ENCODE data around the gene ADIRF.

- TF ChIP-seq ZKSCAN3 (CRISPR knock-in tag; IDR thresholded peaks at IDR 0.05) (no peak), ZNF75A (CRISPR knock-in tag; IDR thresholded peaks at IDR 0.05) (no peak), ZNF121 (CRISPR knock-in tag; conservative IDR thresholded peaks at IDR 0.05) (no peak), RCOR1 (IDR thresholded peaks at IDR 0.05; ENCODE audit: borderline replicate concordance in 1 of 2, low read depth in 2 of 2, low read length in 2 of 2) (no peak), BMI1 (IDR thresholded peaks at IDR 0.05; ENCODE audit: low read length) (no peak), ESRRB (CRISPR knock-in tag; IDR thresholded peaks at IDR 0.05; ENCODE audit: borderline replicate concordance) (no peak), POLR2A (conservative IDR thresholded peaks at IDR 0.05) (no peak), NRF1 (conservative IDR thresholded peaks at IDR 0.05 in 1 of 2, IDR thresholded peaks at IDR 0.05 in 1 of 2) (no peak), NBN (IDR thresholded peaks at IDR 0.05; ENCODE audit: low read depth) (no peak), ZFP36 (IDR thresholded peaks at IDR 0.05; ENCODE audit: low read depth, low read length, partially characterized antibody) (no peak), SRSF7 (optimal IDR thresholded peaks at IDR 0.05; ENCODE audit: low read depth, low read length) (no peak), REST (IDR thresholded peaks at IDR 0.05; ENCODE audit: borderline replicate concordance) (no peak), REST (CRISPR knock-in tag; IDR thresholded peaks at IDR 0.05; ENCODE audit: low read depth) (no peak)
- TF ChIP-seq, protein P1, sequence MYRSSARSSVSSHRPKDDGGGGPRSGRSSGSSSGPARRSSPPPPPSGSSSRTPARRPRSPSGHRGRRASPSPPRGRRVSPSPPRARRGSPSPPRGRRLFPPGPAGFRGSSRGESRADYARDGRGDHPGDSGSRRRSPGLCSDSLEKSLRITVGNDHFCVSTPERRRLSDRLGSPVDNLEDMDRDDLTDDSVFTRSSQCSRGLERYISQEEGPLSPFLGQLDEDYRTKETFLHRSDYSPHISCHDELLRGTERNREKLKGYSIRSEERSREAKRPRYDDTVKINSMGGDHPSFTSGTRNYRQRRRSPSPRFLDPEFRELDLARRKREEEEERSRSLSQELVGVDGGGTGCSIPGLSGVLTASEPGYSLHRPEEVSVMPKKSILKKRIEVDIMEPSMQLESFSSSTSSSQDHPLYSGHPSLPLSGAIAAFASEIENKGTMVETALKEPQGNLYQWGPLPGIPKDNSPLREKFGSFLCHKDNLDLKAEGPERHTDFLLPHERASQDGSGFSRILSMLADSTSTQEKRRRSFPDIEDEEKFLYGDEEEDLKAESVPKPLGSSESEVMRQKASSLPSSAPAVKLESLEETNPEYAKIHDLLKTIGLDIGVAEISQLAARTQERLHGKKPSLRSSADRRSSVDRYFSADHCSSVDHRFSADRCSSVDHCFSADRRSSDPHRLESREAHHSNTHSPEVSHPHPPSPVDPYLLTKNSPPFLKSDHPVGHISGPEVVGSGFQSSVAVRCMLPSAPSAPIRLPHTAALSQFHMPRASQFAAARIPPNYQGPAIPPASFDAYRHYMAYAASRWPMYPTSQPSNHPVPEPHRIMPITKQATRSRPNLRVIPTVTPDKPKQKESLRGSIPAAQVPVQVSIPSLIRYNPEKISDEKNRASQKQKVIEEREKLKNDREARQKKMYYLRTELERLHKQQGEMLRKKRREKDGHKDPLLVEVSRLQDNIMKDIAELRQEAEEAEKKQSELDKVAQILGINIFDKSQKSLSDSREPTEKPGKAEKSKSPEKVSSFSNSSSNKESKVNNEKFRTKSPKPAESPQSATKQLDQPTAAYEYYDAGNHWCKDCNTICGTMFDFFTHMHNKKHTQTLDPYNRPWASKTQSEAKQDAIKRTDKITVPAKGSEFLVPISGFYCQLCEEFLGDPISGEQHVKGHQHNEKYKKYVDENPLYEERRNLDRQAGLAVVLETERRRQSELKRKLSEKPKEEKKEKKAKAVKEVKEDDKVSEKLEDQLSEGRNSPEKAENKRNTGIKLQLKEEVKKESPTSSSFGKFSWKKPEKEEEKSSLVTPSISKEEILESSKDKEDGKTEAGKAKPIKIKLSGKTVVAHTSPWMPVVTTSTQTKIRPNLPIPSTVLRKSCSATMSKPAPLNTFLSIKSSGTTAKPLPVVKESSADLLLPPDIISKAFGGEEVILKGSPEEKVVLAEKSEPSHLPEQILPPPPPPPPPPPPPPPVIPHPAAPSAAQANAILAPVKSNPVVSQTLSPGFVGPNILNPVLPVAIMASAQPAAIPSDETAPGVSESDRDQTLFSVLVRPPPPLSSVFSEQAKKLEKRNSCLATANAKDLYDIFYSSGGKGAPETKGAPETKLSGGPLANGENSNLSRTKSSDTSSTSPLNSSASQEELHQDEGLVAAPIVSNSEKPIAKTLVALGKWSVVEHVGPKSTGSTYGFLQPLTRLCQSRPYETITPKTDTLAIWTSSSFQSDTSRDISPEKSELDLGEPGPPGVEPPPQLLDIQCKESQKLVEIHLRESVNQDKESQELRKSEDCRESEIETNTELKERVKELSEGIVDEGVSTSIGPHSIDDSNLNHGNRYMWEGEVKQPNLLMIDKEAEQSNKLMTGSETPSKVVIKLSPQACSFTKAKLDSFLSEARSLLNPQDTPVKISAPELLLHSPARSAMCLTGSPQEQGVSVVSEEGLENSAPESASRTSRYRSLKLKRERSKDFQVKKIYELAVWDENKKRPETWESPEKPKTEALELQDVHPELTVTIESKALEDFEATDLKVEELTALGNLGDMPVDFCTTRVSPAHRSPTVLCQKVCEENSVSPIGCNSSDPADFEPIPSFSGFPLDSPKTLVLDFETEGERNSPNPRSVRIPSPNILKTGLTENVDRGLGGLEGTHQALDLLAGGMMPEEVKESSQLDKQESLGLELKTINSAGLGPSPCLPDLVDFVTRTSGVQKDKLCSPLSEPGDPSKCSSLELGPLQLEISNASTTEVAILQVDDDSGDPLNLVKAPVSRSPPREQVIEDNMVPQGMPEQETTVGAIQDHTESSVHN (IDR thresholded peaks at IDR 0.05; ENCODE audit: borderline replicate concordance in 1 of 2, low read depth in 1 of 2), result no peak
- TF ChIP-seq, protein P2, sequence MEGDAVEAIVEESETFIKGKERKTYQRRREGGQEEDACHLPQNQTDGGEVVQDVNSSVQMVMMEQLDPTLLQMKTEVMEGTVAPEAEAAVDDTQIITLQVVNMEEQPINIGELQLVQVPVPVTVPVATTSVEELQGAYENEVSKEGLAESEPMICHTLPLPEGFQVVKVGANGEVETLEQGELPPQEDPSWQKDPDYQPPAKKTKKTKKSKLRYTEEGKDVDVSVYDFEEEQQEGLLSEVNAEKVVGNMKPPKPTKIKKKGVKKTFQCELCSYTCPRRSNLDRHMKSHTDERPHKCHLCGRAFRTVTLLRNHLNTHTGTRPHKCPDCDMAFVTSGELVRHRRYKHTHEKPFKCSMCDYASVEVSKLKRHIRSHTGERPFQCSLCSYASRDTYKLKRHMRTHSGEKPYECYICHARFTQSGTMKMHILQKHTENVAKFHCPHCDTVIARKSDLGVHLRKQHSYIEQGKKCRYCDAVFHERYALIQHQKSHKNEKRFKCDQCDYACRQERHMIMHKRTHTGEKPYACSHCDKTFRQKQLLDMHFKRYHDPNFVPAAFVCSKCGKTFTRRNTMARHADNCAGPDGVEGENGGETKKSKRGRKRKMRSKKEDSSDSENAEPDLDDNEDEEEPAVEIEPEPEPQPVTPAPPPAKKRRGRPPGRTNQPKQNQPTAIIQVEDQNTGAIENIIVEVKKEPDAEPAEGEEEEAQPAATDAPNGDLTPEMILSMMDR (IDR thresholded peaks at IDR 0.05 in 2 of 3, conservative IDR thresholded peaks at IDR 0.05 in 1 of 3; ENCODE audit: insufficient read depth in 2 of 3, low read depth in 1 of 3, low read length in 3 of 3), result no peak
These were observed 10.7 kb upstream of the ADIRF start, which contains the start of gene MMRN2 for GRCh38 chr10:86957471-86958115.

Data from K562 (cell line).